DMS114 treated with DMSO at 0.1 percent for 48 hours (cell line): Measurements from ENCODE around the gene CD247.

Source experiments
- DNase-seq: peaks from one replicate; lab custom pipeline; 2025; ENCODE audit not compliant: unreplicated experiment; lab: John Stamatoyannopoulos, UW

CD247 gene

DNA sequence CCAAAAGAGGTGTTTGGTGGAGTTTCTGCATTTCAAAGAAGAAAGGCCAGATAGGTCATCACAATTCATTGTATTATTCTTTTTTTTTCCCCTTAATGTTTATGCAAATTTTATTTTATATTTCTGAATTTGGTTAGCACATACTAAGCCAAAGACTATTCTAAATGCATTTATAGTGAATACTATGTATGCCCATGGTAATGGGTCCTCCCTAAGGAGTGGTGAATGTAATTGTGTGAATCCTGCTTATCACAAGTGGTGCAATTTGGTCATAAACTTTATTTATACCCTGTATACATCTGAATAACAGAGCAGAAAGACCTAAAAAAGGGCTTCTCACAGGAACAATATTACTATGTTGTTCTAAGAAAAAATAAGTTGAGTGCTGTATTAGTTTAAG, 99.1 kb downstream of the CD247 start:
- DNase-seq = no peak

DNA sequence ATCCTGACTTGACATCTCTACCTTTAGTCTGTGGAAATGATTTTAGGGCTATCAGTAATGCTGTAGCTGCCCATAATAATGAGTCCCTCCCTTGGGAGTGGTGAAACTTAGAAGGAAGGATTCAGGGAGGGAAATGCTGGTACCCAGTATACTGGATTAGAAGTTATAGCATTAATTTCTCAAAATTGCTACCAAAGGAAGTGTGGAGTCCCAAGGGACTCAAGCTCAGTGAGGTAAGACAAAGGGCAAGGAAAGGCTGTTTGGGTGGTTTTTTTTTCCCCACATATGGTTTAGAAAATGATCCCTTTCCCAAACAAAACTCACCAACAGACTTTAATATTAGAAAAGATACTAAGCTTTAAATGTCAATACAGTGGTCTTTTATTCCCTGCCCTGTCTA, 99.9 kb downstream of the CD247 start:
- no peak for DNase-seq

- DNase-seq = no peak
Observed at GRCh38 chr1:167416506-167416905, 101.8 kb downstream of the CD247 start.

- no peak for DNase-seq
Observed at GRCh38 chr1:167413328-167413727, 105.0 kb downstream of the CD247 start.

DNA sequence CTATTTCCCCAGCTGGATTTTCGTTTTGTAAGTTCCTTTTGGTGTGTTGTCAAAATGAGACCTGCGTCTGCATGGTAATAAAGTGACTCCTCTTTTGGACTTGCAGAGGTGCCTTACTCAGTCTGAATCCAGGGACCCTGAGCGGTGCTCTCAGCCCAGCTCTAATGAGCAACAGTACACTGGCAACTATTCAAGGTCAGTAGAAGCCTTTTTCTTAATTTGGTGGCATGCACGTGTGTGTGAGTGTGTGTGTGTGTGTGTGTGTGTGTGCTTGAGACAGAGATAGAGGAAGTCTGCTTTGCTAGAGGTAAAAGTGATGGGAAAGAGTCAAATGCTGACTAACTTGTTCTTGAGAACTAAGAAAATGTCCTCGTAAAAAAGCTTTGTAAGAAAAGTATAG, 105.4 kb downstream of the CD247 start:
- DNase-seq = no peak

- DNase-seq = no peak
Observed at GRCh38 chr1:167412072-167412471, 106.3 kb downstream of the CD247 start.

- no peak for DNase-seq
Observed at GRCh38 chr1:167409183-167409582, 109.1 kb downstream of the CD247 start.

DNA sequence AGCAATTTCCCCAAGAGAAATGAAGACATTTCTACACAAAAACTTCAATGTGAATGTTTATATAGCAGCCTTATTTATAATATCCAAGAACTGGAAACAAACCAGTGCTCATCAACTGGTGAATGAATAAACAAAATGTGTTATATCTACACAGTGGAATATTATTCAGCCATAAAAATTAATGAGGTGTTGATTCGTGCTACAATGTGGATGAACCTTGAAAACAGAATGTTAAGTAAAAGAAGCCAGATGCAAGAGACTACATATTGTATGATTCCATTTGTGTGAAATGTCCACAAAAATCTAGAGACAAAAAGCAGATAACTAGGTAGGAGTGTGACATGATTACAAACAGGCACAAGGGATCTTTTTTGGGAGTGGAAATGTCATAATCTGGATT, 110.0 kb downstream of the CD247 start:
- no peak for DNase-seq

- DNase-seq = no peak
Observed at GRCh38 chr1:167404908-167405307, 113.4 kb downstream of the CD247 start.

- no peak for DNase-seq
Observed at GRCh38 chr1:167404161-167404888, 114.0 kb downstream of the CD247 start.

GRCh38 chr1:167401260-167401873, 117.0 kb downstream of the CD247 start:
- DNase-seq = peak; percentile 36

DNA sequence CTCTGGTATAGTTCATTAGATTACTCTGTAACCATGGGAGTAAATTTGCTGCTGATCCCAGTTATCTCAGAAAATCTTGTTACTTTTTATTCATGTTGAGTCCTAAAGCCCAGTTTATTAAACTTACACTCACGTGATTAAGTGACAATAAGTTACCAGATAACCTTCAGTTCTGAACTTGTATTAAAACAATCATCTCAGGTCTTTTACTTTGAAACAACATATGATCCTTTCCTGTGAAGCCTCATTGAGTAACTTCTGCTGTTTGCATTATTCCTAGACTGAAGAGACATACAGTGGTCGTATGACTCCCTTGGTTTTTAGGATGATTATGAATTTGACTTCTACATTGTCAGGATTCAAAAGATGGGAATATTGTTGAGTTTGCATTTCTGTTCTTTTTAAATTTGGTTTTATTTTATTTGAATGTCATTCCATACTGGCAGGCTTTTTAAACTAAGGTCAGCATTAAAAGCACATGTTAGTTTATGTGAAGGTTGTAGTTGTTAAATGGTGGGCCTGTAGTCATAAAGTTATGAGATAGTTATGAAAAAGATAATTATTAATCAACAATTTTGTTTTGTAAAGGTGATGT, 117.9 kb downstream of the CD247 start:
- no peak for DNase-seq

DNA sequence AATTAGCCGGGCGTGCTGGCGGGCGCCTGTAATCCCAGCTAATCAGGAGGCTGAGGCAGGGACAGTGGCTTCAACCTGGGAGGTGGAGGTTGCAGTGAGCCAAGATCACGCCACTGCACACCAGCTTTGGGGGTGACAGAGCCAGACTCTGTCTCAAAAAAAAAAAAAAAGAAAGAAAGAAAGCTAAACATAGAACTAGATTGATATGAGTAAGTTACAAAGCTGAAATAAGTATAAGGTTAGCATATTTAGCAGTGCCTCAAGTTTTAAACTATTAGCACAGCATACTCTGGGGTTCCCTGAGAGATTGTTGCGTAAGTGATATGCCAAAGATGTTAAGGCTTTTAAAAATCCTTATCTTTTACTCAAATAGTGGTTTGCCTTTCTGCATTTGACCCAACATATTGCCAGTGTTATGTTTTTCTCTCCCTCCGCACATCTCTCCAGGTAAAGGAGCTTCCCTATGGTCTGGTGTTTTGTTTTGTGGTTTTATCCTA, 126.1 kb downstream of the CD247 start:
- DNase-seq = no peak

- no peak for DNase-seq
Observed at GRCh38 chr1:167388976-167389375, 129.4 kb downstream of the CD247 start.

- DNase-seq = no peak
Observed at GRCh38 chr1:167387251-167387910, 130.9 kb downstream of the CD247 start.
